GM10248 (cell line): ENCODE measurements around the gene PPM1F.

Source experiments
- CTCF ChIA-PET: fragments of 300-600 bp; sonication (Branson Sonifier 250); formaldehyde crosslinking; extraction: SDS; loops from one replicate; lab custom pipeline; 2021; ENCODE audit warnings: antibody characterized with exemption; lab: Yijun Ruan, JAX
- POLR2A ChIA-PET: fragments of 350-650 bp; sonication (Branson Sonifier 250); formaldehyde crosslinking; extraction: SDS; loops from one replicate; lab custom pipeline; 2020; ENCODE audit warnings: antibody characterized with exemption; lab: Yijun Ruan, JAX
- DNase-seq: peaks from one replicate; pipeline ENCODE4 v3.0.0; 2012; ENCODE audit errors: extremely low spot score
- CTCF ChIP-seq: IDR thresholded peaks from 2 replicates; pipeline ENCODE4 v1.5.1; 2012; ENCODE audit warnings: mild to moderate bottlenecking, low read depth; ENCODE audit errors: extremely low read depth, missing control alignments, control extremely low read depth

PPM1F gene

GRCh38 chr22:21958360-21959273 lies 6.0 kb upstream of the PPM1F start:
- no peak for TF ChIP-seq CTCF
- CTCF ChIA-PET, result interaction anchor here (1.4 to 1.8 kb wide), 2 partner anchors 14 to 21 kb away, joined by 5 to 8 read pairs; no protein-coding TSS in a partner anchor
- DNase-seq, result no peak
- POLR2A ChIA-PET, result no interaction called here

DNA sequence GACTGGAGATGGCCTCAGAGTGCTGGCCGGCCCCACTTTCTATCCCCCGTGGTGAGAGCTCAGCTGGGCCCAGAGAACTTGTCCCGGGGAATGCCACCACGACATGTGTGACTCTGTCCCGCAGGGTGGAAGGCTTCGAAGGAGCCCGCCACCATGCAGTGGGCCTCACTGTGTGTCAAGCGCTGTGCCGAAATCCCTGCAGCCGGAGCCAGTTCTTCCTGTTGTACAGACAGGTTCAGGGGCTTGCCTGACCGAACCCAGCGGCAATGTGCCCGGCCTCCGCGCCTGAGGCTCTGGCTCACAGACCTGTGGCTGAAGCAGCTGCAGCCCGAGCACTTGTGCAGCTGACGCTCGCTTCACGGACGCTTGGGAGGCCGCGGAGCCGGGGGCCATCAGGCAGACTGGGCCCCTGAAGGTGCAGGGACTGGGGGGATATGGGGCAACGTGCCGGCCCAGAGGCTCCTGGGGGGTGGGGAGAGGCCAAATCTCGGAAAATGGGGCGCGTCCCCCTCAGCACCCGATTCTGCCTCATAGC lies 650 bp downstream of the PPM1F start:
- POLR2A ChIA-PET, result no interaction called here
- DNase-seq, result no peak
- TF ChIP-seq CTCF, result no peak
- CTCF ChIA-PET, result interaction anchor here (0.6 to 8.5 kb wide), 31 partner anchors 8 to 309 kb away, joined by 3 to 130 read pairs (median 4); no protein-coding TSS in a partner anchor

DNA sequence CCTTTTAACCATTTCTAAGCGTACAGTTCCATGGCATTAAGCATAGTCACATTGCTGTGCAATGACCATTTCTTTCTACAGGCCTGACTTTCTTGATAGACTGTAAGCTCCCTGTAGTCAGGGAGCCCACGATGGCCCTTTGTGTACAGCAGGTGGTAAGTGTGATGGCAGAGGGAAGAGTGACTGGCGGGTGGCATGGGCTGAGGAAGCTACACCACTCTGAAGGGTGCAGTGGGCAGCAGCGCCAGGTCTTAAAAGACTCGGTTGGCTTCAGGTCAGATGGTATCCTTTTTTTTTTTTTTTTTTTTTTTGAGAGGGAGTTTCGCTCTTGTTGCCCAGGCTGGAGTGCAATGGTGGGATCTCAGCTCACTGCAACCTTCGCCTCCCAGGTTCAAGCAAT lies 1.6 kb downstream of the PPM1F start:
- ChIA-PET CTCF (interaction anchor here (2.0 to 8.5 kb wide), 2 partner anchors 12 to 27 kb away, joined by 5 to 130 read pairs; no protein-coding TSS in a partner anchor), POLR2A (no interaction called here)
- DNase-seq, result no peak
- TF ChIP-seq CTCF, result no peak

DNA sequence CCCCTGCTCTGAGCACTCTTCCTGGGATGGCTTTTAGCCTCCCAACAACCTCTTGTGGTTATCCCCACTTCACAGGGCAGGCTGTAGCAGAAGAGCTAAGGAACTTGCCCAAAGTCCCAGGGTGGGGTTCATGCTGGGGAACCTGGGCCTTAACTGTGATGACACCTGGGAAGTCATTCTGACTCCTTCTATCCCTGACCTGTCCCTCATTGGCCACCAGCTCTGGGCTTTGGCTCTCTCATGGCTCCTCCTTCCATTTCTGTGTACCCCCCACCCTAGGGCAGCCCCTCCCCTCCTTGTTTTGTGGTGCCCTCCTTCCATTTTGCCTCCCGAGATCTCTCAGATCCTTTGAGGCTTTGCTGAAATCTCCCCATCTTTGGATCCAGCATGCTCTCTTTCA lies 2.7 kb downstream of the PPM1F start:
- CTCF ChIA-PET, result interaction anchor here (3.2 to 8.5 kb wide), 2 partner anchors 11 to 23 kb away, joined by 11 to 130 read pairs; no protein-coding TSS in a partner anchor
- POLR2A ChIA-PET, result interaction anchor here (0.6 kb wide), 1 partner anchor 23 kb away, joined by 3 read pairs; no protein-coding TSS in a partner anchor
- no peak for TF ChIP-seq CTCF
- no peak for DNase-seq

DNA sequence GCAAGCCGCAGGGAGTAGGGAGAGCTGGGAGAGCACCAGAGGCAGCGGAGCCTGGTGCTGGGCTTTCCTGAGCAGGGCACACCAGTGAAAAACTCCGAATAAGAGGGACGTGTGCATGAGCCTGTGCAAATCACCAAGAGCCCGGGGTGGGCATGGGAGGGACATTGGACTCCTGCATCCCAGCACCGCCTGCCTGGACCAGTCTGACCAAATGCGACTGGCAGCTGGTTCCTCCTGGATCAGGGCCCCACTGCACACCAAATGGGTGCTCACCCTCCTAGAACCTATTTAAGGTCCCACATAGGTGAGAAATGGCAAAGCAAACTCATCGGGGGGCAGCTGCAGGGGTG lies 3.1 kb downstream of the PPM1F start:
- CTCF ChIA-PET, result interaction anchor here (3.2 to 8.5 kb wide), 2 partner anchors 11 to 23 kb away, joined by 11 to 130 read pairs; no protein-coding TSS in a partner anchor
- no peak for TF ChIP-seq CTCF
- POLR2A ChIA-PET, result interaction anchor here (0.6 kb wide), 1 partner anchor 30 kb away, joined by 9 read pairs; no protein-coding TSS in a partner anchor
- no peak for DNase-seq

DNA sequence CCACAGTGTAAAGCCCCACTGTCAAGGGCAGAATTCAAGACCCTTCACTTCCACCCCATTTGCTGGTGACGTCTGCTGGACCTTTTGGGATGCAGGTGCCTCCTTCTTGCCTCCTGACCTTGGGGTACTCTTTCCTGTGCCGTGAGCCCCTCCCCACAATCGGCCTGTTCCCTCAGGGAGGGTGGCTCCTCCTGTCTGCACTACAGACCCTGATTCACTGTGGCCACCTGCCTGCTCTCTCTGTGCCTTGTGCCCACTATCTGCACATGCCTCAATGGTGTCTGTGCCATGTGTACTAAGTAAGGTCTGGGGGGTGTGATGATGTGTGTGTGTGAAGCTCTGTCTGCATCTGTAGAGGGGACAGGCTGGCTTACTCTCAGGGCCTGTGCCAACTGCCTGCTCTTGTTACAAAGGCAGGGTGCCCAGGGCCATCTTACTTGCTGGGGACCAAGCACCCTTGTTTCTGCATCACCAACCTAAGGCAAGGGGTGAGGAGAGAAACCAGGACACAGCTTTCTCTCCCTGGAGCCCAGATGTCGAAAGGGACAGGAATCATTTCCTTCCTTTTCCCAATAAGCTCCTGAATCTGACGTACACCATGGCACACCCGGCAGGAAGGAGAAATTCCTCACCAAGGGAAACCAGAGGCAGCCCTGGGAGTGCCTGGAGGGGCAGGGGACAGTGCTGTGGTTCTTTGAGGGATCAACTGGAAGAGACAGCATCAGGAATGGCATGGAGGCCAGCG lies 3.7 kb downstream of the PPM1F start:
- DNase-seq, result no peak
- ChIA-PET CTCF (interaction anchor here (3.2 to 8.5 kb wide), 2 partner anchors 10 to 24 kb away, joined by 11 to 130 read pairs; no protein-coding TSS in a partner anchor), POLR2A (interaction anchor here (0.6 kb wide), 1 partner anchor 31 kb away, joined by 9 read pairs; no protein-coding TSS in a partner anchor)
- no peak for TF ChIP-seq CTCF
